HG02571 (cell line): ENCODE data around the gene HOXD1.

Source experiments
- ATAC-seq: cut with Tn5 transposase; IDR thresholded peaks from one replicate; pipeline ENCODE4 v1.9.1; 2021; ENCODE audit warnings: mild to moderate bottlenecking, moderate library complexity; ENCODE audit not compliant: unreplicated experiment

HOXD1 gene

DNA sequence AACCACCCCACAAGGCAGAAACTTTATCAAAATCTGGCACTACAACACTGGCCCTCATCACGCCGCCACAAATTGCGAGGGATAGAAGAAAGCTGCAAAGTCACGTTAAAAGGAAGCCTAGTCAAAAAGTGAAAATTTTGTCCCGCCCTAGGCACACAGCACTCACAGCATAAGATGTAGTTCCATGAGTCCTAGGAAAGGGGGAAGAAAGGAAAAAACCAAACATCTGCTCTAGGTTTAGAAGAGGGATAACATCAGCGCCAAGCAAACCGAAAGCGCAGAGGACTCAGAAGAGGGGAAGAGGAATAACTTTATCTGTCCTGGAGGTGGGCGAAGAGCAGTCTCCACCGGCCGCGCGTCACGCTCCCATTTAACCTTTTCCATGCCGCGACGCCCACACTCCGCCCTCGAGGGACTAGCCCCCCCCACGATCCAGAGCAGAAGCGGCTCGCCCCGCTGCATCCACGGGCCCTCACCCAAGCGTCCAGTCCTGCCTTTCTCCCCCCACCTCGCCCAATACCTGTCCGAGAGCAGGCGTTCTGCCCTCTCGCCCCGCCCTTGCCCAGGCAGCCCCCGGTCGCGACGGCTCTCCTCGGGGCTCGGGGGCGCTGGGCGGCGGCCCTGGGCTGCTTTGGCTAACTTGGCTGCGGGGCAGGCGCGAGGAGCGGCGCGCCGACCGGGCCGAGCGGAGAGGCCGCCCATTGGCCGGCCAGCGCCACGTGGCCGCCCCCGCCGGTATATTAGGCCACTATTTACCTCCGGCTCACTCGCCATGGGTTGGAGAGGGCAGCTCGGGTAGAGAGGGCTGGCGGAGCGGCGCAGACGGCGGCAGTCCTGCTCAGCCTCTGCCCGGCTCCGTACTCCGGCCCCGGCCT lies at the start of gene HOXD1:
TSS of gene HOXD1 (plus strand) at position 770 of the 875 bp plus-strand sequence. CDS start 134 bp downstream, outside the sequence.
- no peak for ATAC-seq

DNA sequence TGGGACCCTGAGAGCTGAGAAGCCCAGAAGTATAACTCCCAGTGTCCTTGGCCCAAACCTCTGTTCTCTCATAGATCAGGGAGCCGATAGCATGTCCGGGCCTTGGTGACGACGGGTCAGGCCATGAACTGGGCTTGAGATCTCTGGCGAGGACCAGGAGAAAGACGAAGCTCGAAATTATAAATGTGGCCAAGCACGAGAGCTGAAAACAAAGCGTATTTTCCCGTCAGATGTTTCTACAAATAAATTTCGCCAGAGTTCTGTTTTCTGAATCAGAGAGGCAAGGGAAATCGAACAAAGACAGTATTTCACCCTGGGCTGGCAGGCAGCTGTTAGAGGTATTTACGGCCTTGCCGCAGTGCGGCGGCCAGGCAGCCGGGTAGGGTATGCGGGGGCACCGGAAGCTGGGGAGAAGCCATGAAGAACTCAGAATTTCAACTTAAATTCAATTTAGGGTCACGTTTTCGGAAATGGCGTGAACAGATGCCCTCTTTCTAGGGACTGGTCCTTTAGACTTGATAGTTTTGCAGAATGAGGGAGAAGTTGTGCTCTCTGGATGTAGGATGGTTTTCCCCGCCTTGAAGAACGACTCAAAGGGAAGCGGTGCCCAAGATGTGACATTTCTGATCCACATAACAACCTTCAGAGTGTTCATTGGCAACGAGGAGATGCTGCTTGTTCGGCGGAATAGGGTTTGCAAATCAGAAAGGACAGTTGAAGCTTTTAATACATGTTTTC lies 49.4 kb upstream of the HOXD1 start:
- ATAC-seq, result no peak

DNA sequence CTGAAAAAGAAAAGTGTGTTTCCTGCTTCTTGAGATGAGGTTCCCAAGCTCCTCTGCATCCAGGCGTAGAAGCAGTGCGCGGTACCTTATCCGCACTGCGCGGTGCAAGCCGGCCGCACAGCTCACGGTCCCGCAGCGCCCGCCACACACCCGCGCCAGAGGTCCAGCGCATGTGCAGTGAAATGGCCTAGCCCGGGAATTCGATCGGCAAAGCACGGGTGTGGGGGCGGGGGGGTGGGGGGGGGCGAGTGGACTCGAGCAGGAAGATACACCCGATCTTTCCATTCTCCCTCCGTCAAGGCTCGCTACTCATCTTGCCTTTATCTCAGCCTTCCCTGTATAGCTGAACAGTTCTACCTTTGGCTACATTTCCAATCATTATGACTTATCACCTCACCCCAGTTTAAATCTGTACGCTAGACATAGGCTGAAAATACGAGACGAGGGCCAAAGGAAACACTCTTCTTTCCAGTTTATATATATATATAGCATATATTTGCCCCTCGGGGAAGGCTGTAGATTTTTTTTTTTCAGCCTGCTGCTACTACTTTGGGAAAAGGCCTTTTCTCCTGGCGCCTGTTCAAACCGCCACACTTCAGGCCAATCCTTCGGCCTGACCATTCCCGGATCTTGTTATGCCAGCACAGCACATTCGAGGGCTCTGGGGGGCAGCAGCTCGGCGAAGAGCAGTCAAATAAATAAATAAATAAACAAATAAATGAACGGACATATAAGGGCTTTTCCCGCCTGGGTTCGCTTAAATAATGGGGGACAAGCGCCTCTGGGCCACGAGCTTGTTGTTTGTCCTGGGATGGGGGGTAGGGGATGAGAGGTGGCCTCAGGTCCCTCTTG lies 48.6 kb upstream of the HOXD1 start:
- ATAC-seq, result no peak

GRCh38 chr2:176140513-176141317 lies 47.8 kb upstream of the HOXD1 start:
- ATAC-seq, result peak; percentile 79

- no peak for ATAC-seq
These were observed 46.2 kb upstream of the HOXD1 start for GRCh38 chr2:176142281-176142680.

DNA sequence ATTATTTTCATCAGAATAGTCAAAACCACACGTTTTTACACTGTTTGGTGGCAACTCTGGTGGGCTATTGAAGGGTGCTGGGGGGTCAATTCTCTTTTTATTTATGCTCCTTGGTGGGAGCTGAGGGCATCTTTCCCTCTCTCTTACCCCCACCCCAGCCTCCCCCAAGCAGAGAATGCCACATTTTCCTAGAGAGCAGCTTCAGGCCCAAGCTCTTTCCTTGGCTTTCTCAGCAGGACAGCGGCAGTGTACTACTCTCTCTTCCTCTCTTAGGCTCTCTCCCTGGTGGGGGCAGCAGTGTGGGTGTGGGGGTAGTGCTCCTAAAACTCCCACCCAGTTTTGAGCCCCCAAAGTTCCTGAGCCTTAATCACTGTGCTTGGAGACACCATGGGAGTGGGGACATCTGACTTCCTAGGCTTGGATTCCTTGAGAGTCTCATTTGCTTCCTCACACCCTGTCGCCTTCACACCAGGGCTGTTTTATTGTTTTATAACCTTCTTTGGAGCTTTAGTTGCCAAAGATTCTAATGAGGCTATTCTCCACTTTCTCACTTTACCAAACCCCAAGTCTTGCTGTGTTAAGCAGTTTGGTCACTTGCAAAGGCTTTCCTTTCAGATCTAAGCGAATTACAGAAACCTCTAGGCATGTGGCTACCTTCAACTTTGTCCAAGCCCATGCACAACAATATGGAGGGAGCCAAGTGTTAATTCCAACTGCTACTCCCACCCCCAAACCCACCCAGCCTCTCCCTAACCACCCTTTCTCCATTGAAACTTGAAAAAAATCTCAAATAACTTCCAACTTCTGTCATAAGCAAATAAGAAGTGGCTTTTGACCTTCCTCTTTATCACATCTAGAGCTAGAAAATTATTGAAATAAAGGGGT lies 43.1 kb upstream of the HOXD1 start:
- ATAC-seq, result no peak

DNA sequence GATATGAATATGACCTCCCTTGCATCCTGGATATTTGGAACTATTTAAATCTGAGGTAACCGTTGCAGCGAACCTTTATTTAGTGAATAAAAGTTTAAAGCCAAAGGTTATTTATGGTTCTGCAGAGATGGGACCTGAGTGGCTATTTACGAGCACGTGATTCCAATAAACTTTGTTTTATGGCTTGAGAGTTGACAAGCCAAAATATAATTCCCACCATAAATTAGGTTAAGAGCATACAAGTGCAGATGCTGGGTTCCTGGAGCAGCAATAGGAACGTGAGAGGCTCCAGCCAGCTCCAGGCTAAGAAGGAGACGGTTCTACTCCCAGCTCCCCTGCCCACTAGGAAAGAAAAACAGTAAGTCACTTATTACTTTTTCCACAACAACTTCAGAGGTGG lies 42.4 kb upstream of the HOXD1 start:
- no peak for ATAC-seq

- ATAC-seq, result no peak
These were observed 41.8 kb upstream of the HOXD1 start for GRCh38 chr2:176146645-176147044.

DNA sequence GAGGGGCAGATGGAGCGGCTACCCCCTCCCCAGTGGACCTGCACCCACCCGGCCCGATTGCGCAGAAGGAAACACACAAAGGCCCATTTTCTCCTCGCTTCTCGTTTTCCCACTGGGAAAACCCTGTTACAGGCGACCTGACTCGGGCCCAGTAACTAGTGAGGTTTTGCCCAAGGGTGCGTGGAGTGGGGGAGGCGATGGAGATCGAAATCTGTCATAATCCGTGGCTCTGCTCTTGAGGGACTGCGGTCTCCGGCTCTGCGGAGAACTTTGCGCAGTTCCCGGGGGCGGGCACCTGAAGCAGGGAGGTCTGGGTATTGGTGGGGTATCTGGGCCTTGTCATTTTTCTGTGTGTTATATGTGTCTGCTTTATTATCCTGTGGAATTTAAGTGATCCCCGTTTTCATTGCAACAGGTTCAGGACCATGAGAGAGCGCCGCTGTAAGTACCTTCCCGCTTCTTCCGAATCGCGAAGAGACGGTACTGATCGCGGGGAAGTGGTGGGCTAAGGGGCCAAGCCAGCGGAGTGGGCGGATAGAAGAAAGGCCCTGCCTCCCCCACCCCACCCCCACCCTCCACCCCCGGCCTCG lies 41.2 kb upstream of the HOXD1 start:
- no peak for ATAC-seq

- ATAC-seq, result no peak
These were observed 40.5 kb upstream of the HOXD1 start for GRCh38 chr2:176147800-176148496.

- ATAC-seq, result no peak
These were observed 39.6 kb upstream of the HOXD1 start for GRCh38 chr2:176148751-176149421.

DNA sequence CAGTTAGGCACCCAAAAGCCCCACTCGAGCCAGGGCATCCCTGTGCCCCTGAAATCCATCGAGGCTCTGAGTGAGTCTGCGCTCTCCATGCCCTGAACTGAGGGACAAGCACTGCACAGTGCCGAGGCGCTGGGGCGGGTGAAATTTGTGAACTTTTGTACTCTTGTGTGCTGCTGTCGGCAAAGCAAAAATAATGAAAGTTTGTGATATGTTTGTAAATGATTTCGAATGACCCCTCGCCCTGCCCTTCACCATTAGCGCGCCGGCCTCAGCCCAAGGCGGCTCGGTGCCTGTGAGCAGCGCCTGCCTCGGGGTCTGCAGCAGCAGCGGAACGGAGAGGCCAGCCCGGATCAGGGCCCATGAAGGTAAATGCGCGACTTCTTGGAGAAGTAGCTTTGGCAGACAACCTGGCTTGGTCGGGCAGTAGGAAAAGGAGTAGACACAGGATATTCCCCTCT lies 39.0 kb upstream of the HOXD1 start:
- no peak for ATAC-seq

GRCh38 chr2:176149939-176150583 lies 38.4 kb upstream of the HOXD1 start:
- no peak for ATAC-seq

DNA sequence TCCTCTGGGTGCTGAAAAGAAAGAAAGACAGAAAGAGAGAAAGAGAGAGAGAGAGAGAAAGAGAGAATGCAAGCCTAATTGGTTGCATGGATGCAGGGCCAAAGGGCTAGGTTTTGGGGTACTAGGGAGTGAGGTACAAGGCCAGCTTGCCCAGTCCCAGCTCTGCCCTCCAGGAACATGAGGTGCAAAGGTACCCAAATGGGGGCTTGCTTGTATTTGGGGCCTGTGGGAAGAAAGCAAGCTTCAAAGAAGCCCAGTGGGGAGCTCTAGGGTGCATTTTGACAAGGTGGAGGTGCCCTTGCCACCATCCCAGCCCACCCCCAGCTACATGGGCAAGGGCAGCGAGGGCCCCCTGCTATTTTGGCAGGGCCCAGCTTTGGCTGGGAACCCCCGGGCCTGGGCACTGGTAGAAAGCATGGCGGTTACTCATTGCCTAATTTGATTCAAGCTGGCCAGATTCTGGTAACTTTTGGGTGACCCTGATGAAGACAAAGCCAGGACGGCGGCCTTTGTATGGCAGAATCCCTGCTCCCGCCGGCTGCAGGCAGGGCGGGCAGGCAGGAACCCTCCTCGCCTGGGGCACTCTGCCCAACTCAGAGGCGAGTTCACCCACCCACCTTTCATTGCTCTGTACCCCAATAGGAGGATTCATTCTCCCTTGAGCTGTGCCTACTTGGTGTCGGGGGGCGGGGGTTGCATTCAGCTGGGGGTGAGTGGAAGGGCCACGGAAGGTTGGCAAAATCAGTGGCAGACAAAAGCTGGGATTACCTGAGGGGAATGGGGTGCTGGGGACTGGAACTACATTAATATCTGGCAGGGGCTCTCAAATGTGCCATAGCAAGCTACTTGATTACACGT lies 37.7 kb upstream of the HOXD1 start:
- ATAC-seq, result no peak

GRCh38 chr2:176151442-176152287 lies 36.8 kb upstream of the HOXD1 start, which contains the start of gene HOXD4:
Gene HOXD4, plus strand, starts transcription at chr2:176151550. Its CDS starts 84 bp downstream, at chr2:176151634.
- ATAC-seq, result no peak
